NCI-H748 (cell line): ENCODE measurements around the gene CEP76.

ENCODE experiments used
- DNase-seq: peaks from one replicate; lab custom pipeline; 2025; ENCODE audit not compliant: unreplicated experiment; lab: John Stamatoyannopoulos, UW

The CEP76 gene

GRCh38 chr18:12703664-12704063 lies 1.1 kb upstream of the CEP76 start:
- DNase-seq = peak; percentile 42

- DNase-seq = no peak
These were observed 609 bp upstream of the CEP76 start for GRCh38 chr18:12703096-12703567.

- no peak for DNase-seq
These were observed 1.4 kb downstream of the CEP76 start for GRCh38 chr18:12701161-12701560.

- peak; percentile 30 for DNase-seq
These were observed 2.8 kb downstream of the CEP76 start for GRCh38 chr18:12699747-12700146.

GRCh38 chr18:12694032-12694431 lies 8.5 kb downstream of the CEP76 start:
- no peak for DNase-seq

GRCh38 chr18:12692206-12692605 lies 10.3 kb downstream of the CEP76 start:
- no peak for DNase-seq

- no peak for DNase-seq
These were observed 13.2 kb downstream of the CEP76 start for GRCh38 chr18:12689256-12689850.

- peak; percentile 23 for DNase-seq
These were observed 16.4 kb downstream of the CEP76 start for GRCh38 chr18:12686100-12686499.

GRCh38 chr18:12679183-12679786 lies 23.2 kb downstream of the CEP76 start:
- no peak for DNase-seq

GRCh38 chr18:12668041-12668440 lies 34.5 kb downstream of the CEP76 start:
- no peak for DNase-seq

- peak; percentile 66 for DNase-seq
These were observed 42.5 kb downstream of the CEP76 start for GRCh38 chr18:12659904-12660605.

GRCh38 chr18:12658426-12659138 lies 43.9 kb downstream of the CEP76 start:
- DNase-seq = peak; percentile 78

GRCh38 chr18:12657684-12658425 lies 44.7 kb downstream of the CEP76 start, which contains the start of gene SPIRE1:
SPIRE1 (minus strand) TSS chr18:12658107; CDS start chr18:12657866, 241 bp downstream.
- peak; percentile 88 for DNase-seq

- peak; percentile 76 for DNase-seq
These were observed 45.4 kb downstream of the CEP76 start for GRCh38 chr18:12656938-12657683.

GRCh38 chr18:12656605-12656937 lies 46.0 kb downstream of the CEP76 start:
- DNase-seq = peak; percentile 33

GRCh38 chr18:12654971-12655370 lies 47.6 kb downstream of the CEP76 start:
- DNase-seq = no peak

GRCh38 chr18:12652861-12653401 lies 49.6 kb downstream of the CEP76 start:
- DNase-seq = no peak

GRCh38 chr18:12651651-12652050 lies 50.9 kb downstream of the CEP76 start:
- DNase-seq = no peak

GRCh38 chr18:12647773-12648172 lies 54.8 kb downstream of the CEP76 start:
- DNase-seq = no peak

GRCh38 chr18:12645751-12646203 lies 56.7 kb downstream of the CEP76 start:
- peak; percentile 41 for DNase-seq
